Medulla oblongata (tissue), 1 donor: ENCODE results near the gene MUC20.

Experiments
- DNase-seq: peaks from one replicate; pipeline ENCODE4 v3.0.0-alpha.2; 2015; ENCODE audit errors: extremely low spot score

The MUC20 gene

GRCh38 chr3:195692781-195693427 is 27.9 kb upstream of the MUC20 start:
- DNase-seq, result no peak

GRCh38 chr3:195693428-195694216 is 27.2 kb upstream of the MUC20 start:
- DNase-seq, result peak; percentile 2

DNA sequence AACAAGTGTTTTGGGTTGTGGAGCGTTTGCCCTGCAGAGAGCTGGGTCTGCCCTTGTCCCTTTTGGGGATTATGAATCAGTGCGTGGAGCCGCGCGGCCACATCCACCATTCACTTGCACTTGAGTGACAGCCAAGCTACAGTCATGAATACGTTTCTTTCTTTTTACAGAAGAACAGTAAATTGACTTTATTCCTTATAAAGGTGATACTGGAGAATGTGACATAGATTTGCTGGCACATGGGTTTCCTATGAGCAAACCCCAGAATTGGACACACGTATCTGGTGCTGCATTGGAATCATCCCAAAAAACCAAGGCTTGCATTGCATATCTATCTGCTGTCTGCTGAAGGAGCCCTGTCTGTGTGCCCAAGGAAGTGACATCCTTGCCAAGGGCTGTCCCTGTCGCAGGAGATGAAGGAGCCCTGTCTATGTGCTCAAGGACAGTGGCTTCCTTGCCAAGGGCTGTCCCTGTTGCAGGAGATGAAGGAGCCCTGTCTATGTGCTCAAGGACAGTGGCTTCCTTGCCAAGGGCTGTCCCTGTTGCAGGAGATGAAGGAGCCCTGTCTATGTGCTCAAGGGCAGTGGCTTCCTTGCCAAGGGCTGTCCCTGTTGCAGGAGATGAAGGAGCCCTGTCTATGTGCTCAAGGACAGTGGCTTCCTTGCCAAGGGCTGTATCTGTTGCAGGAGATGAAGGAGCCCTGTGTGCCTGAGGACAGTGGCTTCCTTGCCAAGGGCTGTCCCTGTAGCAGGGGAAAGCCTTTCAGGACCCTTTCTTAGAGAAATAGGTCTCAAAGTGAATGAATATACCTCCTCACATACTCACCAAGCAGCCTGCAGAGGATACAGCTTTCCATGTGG is 26.3 kb upstream of the MUC20 start:
- DNase-seq, result peak; percentile 2

GRCh38 chr3:195696632-195697278 is 24.0 kb upstream of the MUC20 start:
- DNase-seq, result no peak

DNA sequence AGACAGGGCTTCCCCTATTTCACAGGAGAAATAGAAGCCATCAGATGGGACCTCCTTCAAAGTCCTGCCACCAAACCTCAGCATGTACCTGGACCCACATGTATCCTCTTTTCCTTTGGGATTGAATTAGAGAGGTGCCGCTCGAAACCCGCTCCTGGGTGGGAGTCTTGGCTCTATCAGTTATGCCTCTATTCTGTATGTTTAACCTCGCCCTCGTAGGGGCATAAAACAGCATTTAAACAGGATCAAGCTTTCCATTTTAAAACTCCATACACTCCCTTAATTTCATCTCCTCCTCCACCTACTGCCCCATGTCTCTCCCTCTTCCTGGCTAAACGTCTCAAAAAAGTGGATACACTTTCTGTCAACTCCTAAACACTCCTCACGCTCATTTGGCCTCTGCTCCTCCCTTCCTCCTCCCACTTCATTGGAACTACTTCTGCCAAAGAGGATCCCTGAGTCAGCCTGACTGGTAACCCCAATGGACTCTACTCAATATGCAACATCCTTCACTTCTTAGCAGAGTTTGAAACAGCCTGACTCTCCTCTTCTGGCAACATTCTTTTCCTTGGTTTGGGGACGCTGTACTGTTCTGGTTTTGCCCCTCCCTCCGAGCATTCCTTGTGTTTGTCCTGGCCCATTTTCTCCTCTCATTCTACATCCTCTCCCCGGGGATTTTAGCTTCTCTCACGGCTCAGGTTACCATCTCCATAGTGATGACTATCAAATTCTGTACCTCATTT is 23.0 kb upstream of the MUC20 start:
- DNase-seq, result no peak

DNA sequence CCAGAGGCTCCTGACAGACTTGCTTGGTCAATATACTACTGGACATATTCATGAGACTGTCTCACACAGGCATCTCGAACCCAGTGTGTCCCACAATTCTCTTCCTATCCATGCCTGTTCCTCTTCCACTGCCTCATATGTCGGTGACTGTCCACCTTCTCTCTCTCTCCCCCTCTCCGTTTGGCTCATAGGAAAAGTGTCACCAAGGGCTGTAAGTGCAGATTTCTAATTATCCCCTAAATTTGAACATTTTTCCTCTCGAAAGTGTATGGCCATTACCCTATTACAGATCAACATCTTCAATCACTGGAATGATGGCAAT is 22.5 kb upstream of the MUC20 start:
- no peak for DNase-seq

DNA sequence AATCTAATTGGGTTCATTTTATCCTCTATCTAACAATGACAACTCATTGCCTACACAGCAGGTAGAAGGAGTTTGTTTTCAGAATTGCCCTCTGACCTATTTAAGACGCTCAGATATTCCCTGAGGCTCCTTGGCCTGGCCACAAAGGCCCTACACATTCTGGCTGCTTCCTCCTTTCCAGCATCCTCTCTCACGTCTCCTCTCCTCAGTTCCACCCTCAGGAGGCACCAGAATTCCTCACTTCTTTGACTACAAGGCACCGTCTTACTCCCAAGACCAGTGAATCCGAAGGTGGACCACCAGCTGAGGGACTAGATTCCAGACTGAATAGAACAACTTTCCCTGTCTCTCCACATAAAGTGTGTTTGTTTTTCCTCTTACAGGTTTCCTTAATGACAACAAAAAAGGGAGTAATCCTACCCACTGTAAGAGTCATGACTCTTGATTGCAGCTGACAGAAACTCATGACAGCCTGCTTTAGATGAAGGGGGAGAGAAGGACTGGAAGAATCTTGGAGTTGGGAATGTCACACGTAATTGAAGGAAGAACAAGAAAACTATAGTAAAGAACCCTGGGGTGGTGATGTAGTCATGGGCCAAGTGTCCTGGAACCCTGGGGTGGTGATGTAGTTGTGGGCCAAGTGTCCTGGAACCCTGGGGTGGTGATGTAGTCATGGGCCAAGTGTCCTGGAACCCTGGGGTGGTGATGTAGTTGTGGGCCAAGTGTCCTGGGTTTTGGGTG is 22.0 kb upstream of the MUC20 start:
- no peak for DNase-seq

GRCh38 chr3:195699388-195699771 is 21.4 kb upstream of the MUC20 start:
- no peak for DNase-seq

GRCh38 chr3:195699860-195700259 is 20.9 kb upstream of the MUC20 start:
- no peak for DNase-seq

GRCh38 chr3:195700319-195700718 is 20.5 kb upstream of the MUC20 start:
- no peak for DNase-seq

DNA sequence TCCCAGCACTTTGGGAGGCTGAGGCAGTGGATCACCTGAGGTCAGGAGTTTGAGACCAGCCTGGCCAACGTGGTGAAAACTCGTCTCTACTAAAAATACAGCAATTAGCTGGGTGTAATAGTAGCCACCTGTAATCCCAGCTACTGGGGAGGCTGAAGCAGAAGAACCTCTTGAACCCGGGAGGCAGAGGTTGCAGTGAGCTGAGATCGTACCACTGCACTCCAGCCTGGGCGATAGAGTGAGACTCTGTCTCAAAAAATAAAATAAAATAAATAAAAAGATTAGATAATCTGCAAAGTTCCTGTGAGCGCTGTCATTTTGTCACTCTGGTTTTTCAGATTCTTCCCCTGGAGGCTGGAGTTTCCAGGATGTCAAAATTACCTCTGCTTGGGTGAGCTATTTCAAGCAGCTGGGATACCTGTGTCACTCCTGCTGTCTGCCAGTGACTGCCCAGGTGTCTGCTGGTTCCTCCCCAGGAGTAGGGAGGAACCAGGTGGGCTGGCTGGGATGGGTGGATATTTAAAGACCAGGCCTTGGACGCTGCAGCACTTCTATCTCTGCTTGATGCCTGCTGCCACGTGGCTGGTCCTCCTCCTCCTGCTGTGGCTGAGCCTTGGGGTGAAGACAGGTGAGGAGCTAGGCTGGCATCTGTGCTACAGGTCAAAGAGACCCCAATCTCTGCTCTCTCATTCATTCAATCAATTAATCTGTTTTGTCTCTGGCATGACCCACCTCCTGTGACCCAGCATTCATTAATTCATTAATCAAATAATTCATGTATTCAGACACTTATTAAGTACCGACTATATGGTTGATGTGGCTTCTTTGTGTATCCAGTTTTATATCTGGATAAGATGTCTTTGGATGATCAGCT is 19.5 kb upstream of the MUC20 start:
- no peak for DNase-seq

- no peak for DNase-seq
Measured at GRCh38 chr3:195703776-195704175, 17.0 kb upstream of the MUC20 start.

DNA sequence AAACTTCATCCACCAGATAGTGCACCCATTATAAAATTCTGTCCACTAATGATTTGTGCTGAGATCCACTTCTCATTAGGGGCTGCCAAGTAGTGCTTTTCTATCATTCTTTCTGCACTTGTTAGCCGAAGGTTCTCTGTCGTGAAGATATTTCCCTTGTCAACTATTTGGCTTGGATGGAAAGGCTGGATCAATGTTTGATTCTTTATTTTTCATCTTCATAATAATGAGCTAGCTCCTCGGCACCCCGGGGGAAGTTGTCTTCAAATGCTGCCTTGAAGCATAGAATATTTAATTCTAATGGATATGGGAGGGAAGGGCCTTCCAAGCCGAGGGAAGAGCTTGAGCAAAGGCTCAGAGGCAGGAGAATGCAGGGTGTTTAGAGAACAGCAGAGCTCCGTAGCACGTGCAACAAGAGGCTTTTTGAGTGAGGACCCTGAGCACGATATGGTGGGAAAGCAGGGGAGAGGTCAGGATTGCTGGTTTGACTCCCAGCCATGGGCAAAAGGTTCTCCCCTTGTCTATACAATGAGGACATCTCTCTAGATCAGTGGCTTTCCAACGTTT is 16.3 kb upstream of the MUC20 start:
- peak; percentile 16 for DNase-seq

DNA sequence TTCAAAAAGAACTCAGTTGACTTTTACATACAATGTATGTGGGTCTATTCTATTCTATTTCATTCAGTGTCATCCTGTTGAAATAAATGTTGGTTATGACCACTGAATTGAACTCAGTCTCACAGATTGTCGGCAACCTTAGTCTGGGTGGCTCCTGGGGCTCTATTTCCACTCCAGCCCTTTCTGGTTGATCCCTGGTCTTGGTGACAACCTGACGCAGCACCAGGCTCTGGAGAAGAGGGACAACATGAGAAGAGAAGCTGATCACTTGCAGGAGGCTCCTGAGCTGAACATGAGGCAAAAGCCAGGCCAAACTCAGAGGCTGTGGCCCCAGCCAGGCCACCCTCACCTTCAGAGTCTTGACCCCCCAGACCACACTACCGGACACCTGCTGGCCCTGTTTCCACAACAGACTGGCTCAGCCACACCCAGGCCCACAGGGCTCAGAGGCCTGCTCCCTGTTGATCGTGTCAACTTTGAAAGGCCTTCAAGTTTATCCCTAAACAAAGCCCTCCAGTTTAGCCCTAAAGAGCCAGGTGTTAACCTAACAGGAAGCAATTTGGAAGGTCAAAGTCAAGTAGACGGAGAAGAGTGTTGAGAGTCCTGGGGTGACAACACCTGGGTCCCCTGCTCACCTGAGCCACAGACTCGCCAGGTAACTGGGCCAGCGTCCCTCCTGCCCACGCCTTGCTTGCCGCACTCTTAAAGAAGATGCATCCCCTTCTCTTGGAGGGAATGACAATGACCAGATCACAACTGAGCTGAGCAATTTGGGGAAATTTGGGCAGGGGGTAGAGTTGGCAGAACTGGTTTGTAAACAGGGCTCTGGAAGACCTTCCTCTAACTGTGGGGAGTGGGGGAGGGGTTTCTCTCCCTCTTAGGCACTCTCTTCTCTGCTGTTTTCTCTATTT is 15.4 kb upstream of the MUC20 start:
- DNase-seq, result no peak

GRCh38 chr3:195708061-195708460 is 12.7 kb upstream of the MUC20 start:
- DNase-seq, result no peak

DNA sequence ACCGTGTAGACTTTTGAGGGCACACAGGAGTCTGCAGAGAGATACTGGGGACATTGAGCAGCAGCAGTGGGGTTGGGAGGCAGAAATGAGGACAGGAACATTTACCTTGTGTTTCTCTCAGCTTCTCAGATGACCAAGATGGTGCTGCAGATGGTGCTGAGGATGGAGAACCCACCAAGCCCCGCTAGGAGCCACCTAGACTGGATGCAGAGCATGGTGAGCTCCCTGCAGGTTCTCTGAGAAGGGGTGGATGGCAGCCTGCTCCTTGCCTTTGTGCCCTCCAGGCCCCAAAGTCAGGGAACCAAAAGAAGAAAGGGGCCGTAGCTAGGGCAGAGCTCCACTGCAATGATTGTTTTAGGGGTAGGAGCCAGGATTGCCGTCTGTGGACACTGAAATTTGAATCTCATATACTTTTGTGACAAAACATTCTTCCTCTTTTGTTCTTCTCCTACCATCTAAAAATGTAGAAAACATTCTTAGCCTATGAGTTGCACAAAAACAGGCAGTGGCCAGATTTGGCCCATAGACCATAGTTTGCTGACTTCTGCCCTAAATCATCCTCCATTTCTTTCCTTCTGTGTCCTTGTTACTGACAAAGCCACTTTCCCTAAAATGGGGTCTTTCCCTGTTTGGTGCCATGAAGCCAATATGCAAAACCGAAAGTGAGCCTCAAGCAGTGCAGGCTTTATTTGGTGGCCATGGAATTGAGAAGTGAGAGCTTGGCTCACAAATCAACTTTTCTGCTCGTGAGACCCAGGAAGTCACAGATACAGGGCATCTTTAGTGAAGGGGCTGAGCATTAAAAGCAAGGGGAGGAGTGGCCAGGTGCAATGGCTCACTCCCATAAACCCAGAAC is 11.9 kb upstream of the MUC20 start:
- DNase-seq, result peak; percentile 6

GRCh38 chr3:195709676-195710085 is 11.1 kb upstream of the MUC20 start:
- peak; percentile 5 for DNase-seq
